Stomach (tissue), 4 donors: Measurements from ENCODE around the gene RASSF5.

Source experiments
- EP300 ChIP-seq: sonication (generic); formaldehyde crosslinking; IDR thresholded peaks from one replicate; pipeline ENCODE4 v1.6.1; 2017; ENCODE audit warnings: antibody characterized with exemption
- TF ChIP-seq, protein P1 (sequence below), 7 experiments: fragments of 450-650 bp in 4 of 7; fragments of 200-600 bp in 3 of 7; sonication (generic) in 3 of 7; IDR thresholded peaks; one replicate each; pipeline ENCODE4 v1.5.1; 2016 to 2019; ENCODE audit warnings: antibody characterized with exemption in 7 of 7, control low read depth in 2 of 7, mild to moderate bottlenecking in 1 of 7

DNA sequence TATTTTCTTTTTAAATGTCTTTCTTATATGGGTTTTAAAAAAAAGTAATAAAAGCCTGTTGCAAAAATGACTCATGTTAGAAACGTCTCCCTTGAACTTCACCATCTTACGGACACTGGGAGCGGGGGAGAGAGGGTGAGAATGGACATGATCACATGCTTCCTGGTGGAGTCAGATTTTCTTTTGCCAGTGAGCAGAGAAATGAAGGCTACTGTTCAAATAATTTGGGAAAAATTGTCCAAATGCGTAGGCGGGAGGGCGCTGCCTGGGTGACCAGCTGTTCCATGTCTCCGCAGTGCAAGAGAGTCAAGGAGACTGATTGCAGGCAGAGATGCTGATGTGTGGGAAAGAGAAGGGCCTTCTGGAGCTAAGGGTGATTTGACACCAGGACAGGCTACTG, 81.9 kb downstream of the RASSF5 start:
- TF ChIP-seq, protein P1, sequence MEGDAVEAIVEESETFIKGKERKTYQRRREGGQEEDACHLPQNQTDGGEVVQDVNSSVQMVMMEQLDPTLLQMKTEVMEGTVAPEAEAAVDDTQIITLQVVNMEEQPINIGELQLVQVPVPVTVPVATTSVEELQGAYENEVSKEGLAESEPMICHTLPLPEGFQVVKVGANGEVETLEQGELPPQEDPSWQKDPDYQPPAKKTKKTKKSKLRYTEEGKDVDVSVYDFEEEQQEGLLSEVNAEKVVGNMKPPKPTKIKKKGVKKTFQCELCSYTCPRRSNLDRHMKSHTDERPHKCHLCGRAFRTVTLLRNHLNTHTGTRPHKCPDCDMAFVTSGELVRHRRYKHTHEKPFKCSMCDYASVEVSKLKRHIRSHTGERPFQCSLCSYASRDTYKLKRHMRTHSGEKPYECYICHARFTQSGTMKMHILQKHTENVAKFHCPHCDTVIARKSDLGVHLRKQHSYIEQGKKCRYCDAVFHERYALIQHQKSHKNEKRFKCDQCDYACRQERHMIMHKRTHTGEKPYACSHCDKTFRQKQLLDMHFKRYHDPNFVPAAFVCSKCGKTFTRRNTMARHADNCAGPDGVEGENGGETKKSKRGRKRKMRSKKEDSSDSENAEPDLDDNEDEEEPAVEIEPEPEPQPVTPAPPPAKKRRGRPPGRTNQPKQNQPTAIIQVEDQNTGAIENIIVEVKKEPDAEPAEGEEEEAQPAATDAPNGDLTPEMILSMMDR (IDR thresholded peaks at IDR 0.05) = no peak
- TF ChIP-seq EP300 = no peak
